CD14-positive monocyte (primary cell): ENCODE data around the gene TMEM250. TPM values are rescaled to one million over a fixed set of nuclear protein-coding genes. Genes with fewer than 3 reads are reported as not detected.
A peak's percentile ranks its signal among the peaks of the same experiment; 100 is the strongest.

ENCODE experiments used
- DNase-seq, 3 donors: peaks; one replicate each; pipeline ENCODE4 v3.0.0-alpha.2; 2011 to 2022
- H2AFZ ChIP-seq: 2 replicates; pipeline ENCODE4 v1.6.0; 2012; ENCODE audit warnings: mild to moderate bottlenecking, low read depth, low read length, inconsistent platforms; ENCODE audit not compliant: insufficient read depth, poor library complexity, severe bottlenecking
- H3K27ac ChIP-seq, 2 donors: 1 replicate in 1 of 2; 2 replicates in 1 of 2; pipeline ENCODE4 v1.5.1; 2012 to 2013; ENCODE audit warnings: low read length in 2 of 2, control low read depth in 1 of 2, inconsistent platforms in 1 of 2, low read depth in 1 of 2, mild to moderate bottlenecking in 1 of 2
- H3K27me3 ChIP-seq, 2 donors: one replicate each; pipeline versions ENCODE4 v1.6.0 to v1.6.1; 2011 to 2013; ENCODE audit warnings: low read length in 2 of 2; ENCODE audit not compliant: control insufficient read depth in 2 of 2, insufficient read depth in 2 of 2
- H3K36me3 ChIP-seq, 2 donors: replicated peaks in 1 of 2; 1 replicate in 1 of 2; 2 replicates in 1 of 2; pipeline versions ENCODE4 v1.5.1 to v1.6.1; 2012 to 2013; ENCODE audit warnings: low read length in 2 of 2, control low read depth in 1 of 2, inconsistent platforms in 1 of 2, mild to moderate bottlenecking in 1 of 2; ENCODE audit not compliant: insufficient read depth in 2 of 2, control insufficient read depth in 1 of 2
- H3K4me1 ChIP-seq, 2 donors: 1 replicate in 1 of 2; 2 replicates in 1 of 2; pipeline versions ENCODE4 v1.5.1 to v1.6.1; 2012 to 2013; ENCODE audit warnings: low read length in 2 of 2, control low read depth in 1 of 2, inconsistent platforms in 1 of 2, mild to moderate bottlenecking in 1 of 2, moderate library complexity in 1 of 2; ENCODE audit not compliant: insufficient read depth in 2 of 2, control insufficient read depth in 1 of 2
- H3K4me2 ChIP-seq: replicated peaks from 2 replicates; pipeline ENCODE3; 2012; ENCODE audit warnings: low read length, moderate library complexity, mild to moderate bottlenecking; ENCODE audit not compliant: poor library complexity, severe bottlenecking; ENCODE audit errors: extremely low read depth
- H3K4me3 ChIP-seq, 3 experiments: fragments of 200-600 bp in 1 of 3; sonication (generic) in 1 of 3; replicated peaks in 1 of 3; 1 replicate in 2 of 3; 2 replicates in 1 of 3; pipeline ENCODE4 v1.5.1; 2011 to 2013; ENCODE audit warnings: low read length in 3 of 3, mild to moderate bottlenecking in 3 of 3, control low read depth in 2 of 3, low read depth in 2 of 3, inconsistent platforms in 1 of 3, moderate library complexity in 1 of 3
- H3K79me2 ChIP-seq: 2 replicates; pipeline ENCODE4 v1.6.0; 2012; ENCODE audit warnings: mild to moderate bottlenecking, control low read depth, inconsistent platforms, low read length, moderate library complexity; ENCODE audit not compliant: insufficient read depth
- H3K9ac ChIP-seq: 2 replicates; pipeline ENCODE4 v1.6.0; 2017; ENCODE audit warnings: low read length, mild to moderate bottlenecking; ENCODE audit not compliant: insufficient read depth, poor library complexity, severe bottlenecking
- H3K9me3 ChIP-seq, 2 donors: replicated peaks in 1 of 2; 1 replicate in 1 of 2; 2 replicates in 1 of 2; pipeline versions ENCODE4 v1.5.1 to v1.6.1; 2012 to 2013; ENCODE audit warnings: low read length in 2 of 2, control low read depth in 1 of 2; ENCODE audit not compliant: control insufficient read depth in 1 of 2, insufficient read depth in 1 of 2
- H4K20me1 ChIP-seq: 2 replicates; pipeline ENCODE4 v1.6.0; 2012; ENCODE audit warnings: mild to moderate bottlenecking, low read length, control low read depth, moderate library complexity; ENCODE audit not compliant: insufficient read depth
- H3K27ac Mint-ChIP-seq, 7 donors: one replicate each; pipeline ENCODE4 v1.8.0; 2020; ENCODE audit warnings: mild to moderate bottlenecking in 7 of 7, mixed read lengths in 7 of 7, moderate library complexity in 6 of 7, inconsistent platforms in 2 of 7
- H3K27me3 Mint-ChIP-seq, 3 donors: one replicate each; pipeline ENCODE4 v1.8.0; 2021 to 2022; ENCODE audit warnings: low read depth in 3 of 3, mild to moderate bottlenecking in 3 of 3, mixed read lengths in 3 of 3, moderate library complexity in 3 of 3, inconsistent platforms in 1 of 3
- H3K36me3 Mint-ChIP-seq, 2 donors: one replicate each; pipeline ENCODE4 v1.8.0; 2020; ENCODE audit warnings: mixed read lengths in 2 of 2, inconsistent platforms in 1 of 2, mild to moderate bottlenecking in 1 of 2
- H3K4me1 Mint-ChIP-seq: one replicate; pipeline ENCODE4 v1.8.0; 2020; ENCODE audit warnings: mild to moderate bottlenecking, mixed read lengths
- H3K4me3 Mint-ChIP-seq, 2 donors: one replicate each; pipeline ENCODE4 v1.8.0; 2020; ENCODE audit warnings: mild to moderate bottlenecking in 2 of 2, mixed read lengths in 2 of 2, moderate library complexity in 1 of 2
- H3K9me3 Mint-ChIP-seq, 7 donors: one replicate each; pipeline ENCODE4 v1.8.0; 2020 to 2022; ENCODE audit warnings: mixed read lengths in 7 of 7, mild to moderate bottlenecking in 6 of 7, moderate library complexity in 6 of 7, inconsistent platforms in 2 of 7
- WGBS: methylation state at CpG from one replicate; pipeline ENCODE4 v1.1.5; 2013; ENCODE audit warnings: missing lambda C conversion rate; ENCODE audit not compliant: insufficient coverage; 5-methylcytosine and 5-hydroxymethylcytosine counted together
- intact Hi-C, 2 donors: fragments of 100-400 bp; cut with micrococcal nuclease; formaldehyde crosslinking; loops; one replicate each; pipeline versions ENCODE4 v1.15.0 to v1.15.1; 2023
- polyA plus RNA-seq, 3 donors: library from polyadenylated mRNA; depleted of rRNA in 1 of 3; unstranded in 2 of 3; stranded (reverse) in 1 of 3; fragments of 300-500 nt in 2 of 3; fragments of >200 nt in 1 of 3; fragmentation: Illumina TruSeq in 2 of 3; gene quantifications; 1 replicate in 2 of 3; 2 replicates in 1 of 3; pipeline ENCODE4 v1.2.3, GENCODE V29; 2012 to 2021
- TF ChIP-seq, protein P1 (sequence below): fragments of 200-600 bp; IDR thresholded peaks from one replicate; pipeline ENCODE4 v1.8.0; 2022; ENCODE audit warnings: antibody characterized with exemption, mild to moderate bottlenecking

TMEM250 gene
- polyA plus RNA-seq, 3 donors = 11.0 to 38.0 (median 30.9) TPM

DNA sequence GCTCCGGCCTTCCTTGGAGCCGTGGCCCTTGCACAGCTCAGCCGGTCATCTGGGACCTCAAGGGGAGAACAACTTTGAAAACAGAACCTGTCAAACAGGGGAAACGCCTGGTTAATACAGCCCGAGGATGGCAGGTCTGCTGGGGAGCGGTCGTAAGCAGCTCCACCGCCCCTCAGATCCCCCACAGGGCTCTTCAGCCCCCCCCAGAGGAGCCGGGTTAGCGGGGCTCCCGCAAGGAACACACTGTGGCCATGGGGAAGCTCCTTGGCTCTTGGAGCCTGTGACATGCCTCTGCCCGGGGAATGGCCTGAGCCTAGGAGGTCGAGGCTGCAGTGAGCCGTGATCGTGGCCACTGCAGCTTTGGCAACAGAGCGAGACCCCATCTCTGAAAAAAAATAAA is 6.8 kb downstream of the TMEM250 start:
- Histone ChIP-seq H3K9me3 (no peaks in the 10 kb centered on the region), H3K27me3 (peaks cover 0 to 17% of the 10 kb centered on the region in 2 donors), H3K4me1 (peaks cover 37 to 54% of the 10 kb centered on the region in 2 donors), H3K4me2 (no peak overlapping the region), H4K20me1 (peaks cover 31% of the 10 kb centered on the region), H3K9ac (no peak overlapping the region), H2AFZ (no peak overlapping the region), H3K79me2 (peaks cover 19% of the 10 kb centered on the region), H3K27ac (no peak overlapping the region), H3K36me3 (peaks cover 21 to 32% of the 10 kb centered on the region in 2 donors), H3K4me3 (no peak overlapping the region)
- peaks cover 0 to 7% (median 0%) of the 10 kb centered on the region in 7 donors for H3K9me3 Mint-ChIP-seq
- H3K27ac Mint-ChIP-seq = no peak overlapping the region
- 85% methylated on average over 12 of the region's 16 CpGs for WGBS
- no peak overlapping the region for H3K4me3 Mint-ChIP-seq
- TF ChIP-seq, protein P1, sequence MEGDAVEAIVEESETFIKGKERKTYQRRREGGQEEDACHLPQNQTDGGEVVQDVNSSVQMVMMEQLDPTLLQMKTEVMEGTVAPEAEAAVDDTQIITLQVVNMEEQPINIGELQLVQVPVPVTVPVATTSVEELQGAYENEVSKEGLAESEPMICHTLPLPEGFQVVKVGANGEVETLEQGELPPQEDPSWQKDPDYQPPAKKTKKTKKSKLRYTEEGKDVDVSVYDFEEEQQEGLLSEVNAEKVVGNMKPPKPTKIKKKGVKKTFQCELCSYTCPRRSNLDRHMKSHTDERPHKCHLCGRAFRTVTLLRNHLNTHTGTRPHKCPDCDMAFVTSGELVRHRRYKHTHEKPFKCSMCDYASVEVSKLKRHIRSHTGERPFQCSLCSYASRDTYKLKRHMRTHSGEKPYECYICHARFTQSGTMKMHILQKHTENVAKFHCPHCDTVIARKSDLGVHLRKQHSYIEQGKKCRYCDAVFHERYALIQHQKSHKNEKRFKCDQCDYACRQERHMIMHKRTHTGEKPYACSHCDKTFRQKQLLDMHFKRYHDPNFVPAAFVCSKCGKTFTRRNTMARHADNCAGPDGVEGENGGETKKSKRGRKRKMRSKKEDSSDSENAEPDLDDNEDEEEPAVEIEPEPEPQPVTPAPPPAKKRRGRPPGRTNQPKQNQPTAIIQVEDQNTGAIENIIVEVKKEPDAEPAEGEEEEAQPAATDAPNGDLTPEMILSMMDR = no peak
- peaks cover 12 to 20% (median 14%) of the 10 kb centered on the region in 3 donors for H3K27me3 Mint-ChIP-seq
- intact Hi-C loops = no loop called here
- H3K4me1 Mint-ChIP-seq = peaks cover 54% of the 10 kb centered on the region
- H3K36me3 Mint-ChIP-seq = peaks cover 25 to 35% of the 10 kb centered on the region in 2 donors
- DNase-seq = no peak

DNA sequence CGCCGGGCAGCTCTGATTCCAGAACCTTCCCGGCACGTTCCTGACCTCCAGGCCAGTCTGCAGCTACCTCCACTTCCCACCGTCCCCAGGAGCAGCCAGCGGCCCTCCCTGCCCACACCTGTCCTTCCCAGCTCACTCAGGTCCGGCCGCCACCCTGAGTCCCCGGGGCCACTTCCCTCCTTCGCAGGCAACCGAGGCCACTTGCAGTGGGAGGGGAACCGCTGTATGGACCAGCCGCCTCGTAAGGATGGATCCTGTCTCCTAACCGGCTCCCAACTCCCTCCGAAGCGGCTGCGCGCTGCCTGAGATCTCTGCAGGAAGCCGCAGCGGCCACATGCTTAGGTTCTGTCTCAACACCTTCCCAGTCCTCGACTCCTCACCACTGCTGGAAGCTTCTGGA is 7.5 kb downstream of the TMEM250 start:
- peaks cover 16 to 26% (median 21%) of the 10 kb centered on the region in 3 donors for H3K27me3 Mint-ChIP-seq
- peaks cover 18 to 25% of the 10 kb centered on the region in 2 donors for H3K36me3 ChIP-seq

More for the DNA sequence above, 7.5 kb downstream of the TMEM250 start:
- no peak for DNase-seq
- peaks cover 0 to 7% (median 0%) of the 10 kb centered on the region in 7 donors for H3K9me3 Mint-ChIP-seq
- intact Hi-C loops = no loop called here
- H3K27me3 ChIP-seq = peaks cover 0 to 20% of the 10 kb centered on the region in 2 donors
- peak overlapping the region in 1 of 3 experiments; percentile 71 for H3K4me3 ChIP-seq
- TF ChIP-seq, protein P1 = no peak
- H3K4me1 Mint-ChIP-seq = peaks cover 58% of the 10 kb centered on the region
- H3K27ac Mint-ChIP-seq = no peak overlapping the region
- no peaks in the 10 kb centered on the region for H3K9me3 ChIP-seq
- 89% methylated on average over 19 of the region's 22 CpGs for WGBS
- H3K4me1 ChIP-seq = peaks cover 40 to 57% of the 10 kb centered on the region in 2 donors
- no peak overlapping the region for H2AFZ ChIP-seq
- H3K27ac ChIP-seq = no peak overlapping the region
- H3K4me3 Mint-ChIP-seq = peak overlapping the region in 1 of 2 donors; percentile 15
- H3K9ac ChIP-seq = no peak overlapping the region
- H3K4me2 ChIP-seq = no peak overlapping the region
- H3K36me3 Mint-ChIP-seq = peaks cover 21 to 30% of the 10 kb centered on the region in 2 donors
- peaks cover 24% of the 10 kb centered on the region for H4K20me1 ChIP-seq
- H3K79me2 ChIP-seq = peaks cover 12% of the 10 kb centered on the region
